ENCODE measurements around the gene VPS51. TPM values are rescaled to one million over a fixed set of nuclear protein-coding genes. Genes with fewer than 3 reads are reported as not detected.

VPS51 gene
- total and polyA plus RNA-seq, 2 of the 4 experiments (the other 2 are of a cell fraction), result 56.3 to 113 TPM

DNA sequence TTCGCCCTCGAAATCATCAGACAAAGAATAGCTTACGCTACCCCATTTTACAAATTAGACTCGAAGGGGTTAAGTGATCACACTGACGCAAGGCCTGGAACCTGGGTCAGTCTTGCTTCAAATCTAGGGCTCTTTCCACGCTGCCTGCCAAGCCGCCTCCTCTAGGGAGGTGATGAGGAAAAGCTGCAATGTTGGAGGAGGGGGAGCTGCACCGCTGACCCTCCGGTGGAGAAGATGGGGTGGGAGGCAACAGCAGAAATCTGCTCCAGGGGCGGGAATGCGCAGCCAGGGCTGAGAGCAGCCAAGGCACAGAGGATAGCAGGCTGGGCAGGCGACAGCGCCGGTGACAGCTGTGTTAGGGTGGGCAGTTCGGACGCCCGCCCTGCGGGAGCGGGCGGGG, 37.7 kb downstream of the VPS51 start:
- Histone ChIP-seq H4K91ac (ENCODE audit: insufficient read depth, low read depth, low read length) (peak overlapping the region; percentile 100; the same call in 1 of the 2 replicates), H2AFZ (replicated peaks; ENCODE audit: low read length, poor library complexity) (peak overlapping the region; percentile 99), H4K20me1 (ENCODE audit: insufficient read depth, low read length) (peaks cover 28% of the 10 kb centered on the region), H3K4ac (ENCODE audit: low read depth, low read length) (peak overlapping the region; percentile 100), H3K23ac (ENCODE audit: low read depth, low read length) (peak overlapping the region; percentile 95), H4K8ac (ENCODE audit: low read depth in 2 of 2, low read length in 2 of 2) (peak overlapping the region; percentile 12 to 43; a peak in 3 of 4 replicates), H3K9me3 (ENCODE audit: control insufficient read depth, insufficient read depth, low read length) (no peaks in the 10 kb centered on the region), H4K5ac (ENCODE audit: low read depth, low read length) (peak overlapping the region; percentile 51; the same call in 1 of the 2 replicates), H2BK5ac (ENCODE audit: low read depth, low read length, poor library complexity, severe bottlenecking) (peak overlapping the region; percentile 98), H2BK20ac (ENCODE audit: low read depth, low read length) (no peak overlapping the region), H2BK120ac (ENCODE audit: low read depth, low read length) (no peak overlapping the region), H3K27me3 (ENCODE audit: control insufficient read depth, insufficient read depth, low read length) (no peaks in the 10 kb centered on the region), H3K4me3 (ENCODE audit: insufficient read depth, low read depth, low read length) (peak overlapping the region; percentile 63), H3K14ac (replicated peaks; ENCODE audit: low read depth, low read length) (no peak overlapping the region; the same call in 1 of the 2 replicates), H3K18ac (ENCODE audit: low read depth, low read length) (no peak overlapping the region), H3K27ac (ENCODE audit: insufficient read depth, low read length) (peak overlapping the region; percentile 99), H3K4me1 (ENCODE audit: control insufficient read depth, insufficient read depth, low read length) (peaks cover 6% of the 10 kb centered on the region; the same call in 1 of the 2 replicates), H3K9me1 (ENCODE audit: insufficient read depth, low read length) (peaks cover 21% of the 10 kb centered on the region), H2AK9ac (replicated peaks; ENCODE audit: low read depth, low read length, poor library complexity) (peak overlapping the region; percentile 98), H3K9ac (ENCODE audit: low read depth, low read length) (peak overlapping the region; percentile 99), H2BK15ac (ENCODE audit: low read depth, low read length) (no peak overlapping the region), H3K56ac (ENCODE audit: extremely low read depth, insufficient read depth, low read length) (no peak overlapping the region), H3K4me2 (ENCODE audit: low read depth, low read length) (peak overlapping the region; percentile 93), H3K79me1 (ENCODE audit: low read depth in 1 of 2, low read length in 2 of 2) (peaks cover 18 to 43% of the 10 kb centered on the region in 2 experiments), H2AK5ac (ENCODE audit: low read depth, low read length) (peak overlapping the region; percentile 90; the same call in 1 of the 2 replicates), H3K36me3 (ENCODE audit: control insufficient read depth, insufficient read depth, low read length) (peaks cover 40% of the 10 kb centered on the region)
- dilution Hi-C loops (cut with HindIII; ENCODE audit: low sequenced_read_pairs, unreplicated experiment), result no loop called here
- in situ Hi-C loops (cut with MboI; ENCODE audit: low sequenced_read_pairs), result no loop called here
- BruUV-seq (replicated peaks), result no TSS peak
- DNase-seq (no peak), ATAC-seq (ENCODE audit: low read depth) (no peak; the same call in none of the 2 replicates)
- intact Hi-C loops (cut with micrococcal nuclease), result no loop called here
- TF ChIP-seq RFX5 (IDR thresholded peaks at IDR 0.05; ENCODE audit: low read depth, low read length) (no peak), MAFK (IDR thresholded peaks at IDR 0.05; ENCODE audit: low read depth, low read length) (no peak), MXI1 (IDR thresholded peaks at IDR 0.05; ENCODE audit: borderline replicate concordance, low read depth, low read length) (no peak), CEBPB (IDR thresholded peaks at IDR 0.05; ENCODE audit: low read depth, low read length) (no peak)
- ChIA-PET POLR2A (ENCODE audit: unreplicated experiment) (no interaction called here), CTCF (interaction anchor here (0.5 kb wide), 1 partner anchor 54 kb away, joined by 3 read pairs; no protein-coding TSS in a partner anchor)
- 0% methylated on average over 14 of the region's 20 CpGs; no CpG with 5 or more reads in 1 of the 2 experiments for WGBS, 2 experiments (ENCODE audit: extremely low coverage in 2 of 2, insufficient read length in 1 of 2)

All from IMR-90 (cell line).